HG03354 (cell line): ENCODE data around the gene PHTF2.

Experiments used
- ATAC-seq: cut with Tn5 transposase; IDR thresholded peaks from one replicate; pipeline ENCODE4 v1.9.1; 2021; ENCODE audit warnings: mild to moderate bottlenecking; ENCODE audit not compliant: unreplicated experiment, poor library complexity, severe bottlenecking

The PHTF2 gene

DNA sequence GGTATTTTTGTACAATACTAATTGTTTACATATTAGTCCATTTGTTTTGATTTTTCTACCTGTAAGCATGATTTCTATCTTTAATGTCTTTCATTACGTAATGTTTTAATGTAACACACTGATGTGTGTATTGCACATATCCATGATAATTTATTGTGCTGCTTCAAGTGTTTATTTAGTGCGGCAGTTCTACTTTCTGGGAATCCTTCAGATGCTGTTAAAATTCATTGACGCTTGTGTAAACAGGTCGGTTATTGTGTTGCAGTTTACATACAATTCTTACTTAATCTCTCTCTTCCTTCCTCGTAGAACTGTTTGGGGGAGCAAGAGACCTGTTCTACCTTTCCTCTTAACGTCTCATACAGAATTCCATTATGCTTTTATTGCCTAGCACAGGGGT lies 7.2 kb upstream of the PHTF2 start:
- ATAC-seq: no peak

DNA sequence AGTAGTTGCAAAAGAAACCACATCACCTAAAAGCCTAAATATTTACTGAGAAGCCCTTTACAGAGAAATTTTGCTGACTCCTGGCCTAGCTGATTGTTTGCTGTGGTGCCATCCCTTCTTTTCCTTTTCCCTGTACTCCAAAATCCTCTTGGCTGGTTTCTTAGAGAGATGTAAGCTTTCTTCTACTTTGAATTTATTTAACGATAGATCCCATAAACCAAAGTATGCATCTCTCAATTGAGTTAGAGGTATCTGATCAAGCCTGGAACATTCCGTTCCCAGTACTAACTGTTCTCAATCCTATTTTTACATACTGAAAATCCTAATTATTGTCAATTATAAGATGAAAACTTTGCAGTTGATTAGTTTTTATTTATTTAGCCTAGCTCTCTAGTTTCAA lies 6.6 kb upstream of the PHTF2 start:
- ATAC-seq: no peak

DNA sequence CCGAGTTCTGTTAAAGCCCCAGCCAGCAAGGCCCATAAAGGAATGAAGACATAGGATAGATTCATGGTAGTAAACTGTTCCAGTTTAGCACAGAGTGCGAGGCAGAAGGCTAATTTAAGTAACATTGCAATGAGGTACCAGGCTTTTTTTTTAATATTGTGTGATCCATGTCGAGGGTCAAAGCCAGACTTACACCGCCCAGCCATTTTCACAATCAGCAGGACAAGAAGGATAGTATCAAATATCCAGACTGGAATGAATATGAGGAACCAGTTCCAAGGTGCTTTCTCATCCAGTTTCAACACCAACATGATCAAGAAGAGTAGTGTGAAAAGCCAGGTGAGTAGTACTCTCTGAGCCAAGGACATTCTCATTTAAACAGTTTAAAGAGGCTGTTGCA lies 4.6 kb upstream of the PHTF2 start:
- ATAC-seq: no peak

DNA sequence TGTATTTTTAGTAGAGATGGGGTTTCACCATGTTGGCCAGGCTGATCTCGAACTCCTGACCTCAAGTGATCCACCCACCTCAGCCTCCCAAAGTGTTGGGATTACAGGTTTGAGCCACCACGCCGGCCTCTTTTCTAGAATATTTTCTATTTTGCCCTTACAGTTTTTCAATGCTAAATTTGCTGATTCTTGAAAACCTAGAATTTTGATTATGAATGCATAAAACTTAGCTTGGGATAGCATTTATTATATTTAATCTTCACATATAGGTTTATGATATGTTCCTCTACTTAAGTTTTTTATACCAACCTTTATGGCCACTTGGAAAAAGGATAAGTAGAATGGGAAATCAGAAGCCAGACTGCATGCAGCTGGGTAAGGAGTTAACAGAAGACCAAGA lies 2.5 kb upstream of the PHTF2 start:
- no peak for ATAC-seq

DNA sequence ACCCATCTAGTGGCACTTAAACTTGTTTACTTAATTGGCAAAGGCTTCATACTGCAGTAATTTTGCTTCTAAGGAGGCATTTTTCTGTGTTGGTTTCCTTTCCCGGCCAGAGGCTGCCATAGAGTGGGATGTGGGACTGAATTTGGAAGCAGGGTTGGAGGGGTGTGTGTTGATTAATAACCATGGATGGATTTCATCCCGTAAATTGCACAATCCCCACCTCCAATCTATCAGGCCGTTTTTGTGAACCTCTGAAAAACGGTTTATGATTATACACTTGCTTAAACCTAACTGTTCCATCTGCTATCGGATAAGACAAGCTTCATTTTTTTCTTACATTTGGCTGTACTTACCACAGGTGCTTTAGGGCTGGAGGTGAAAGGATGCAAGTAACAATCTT lies 1.6 kb upstream of the PHTF2 start:
- ATAC-seq: no peak

DNA sequence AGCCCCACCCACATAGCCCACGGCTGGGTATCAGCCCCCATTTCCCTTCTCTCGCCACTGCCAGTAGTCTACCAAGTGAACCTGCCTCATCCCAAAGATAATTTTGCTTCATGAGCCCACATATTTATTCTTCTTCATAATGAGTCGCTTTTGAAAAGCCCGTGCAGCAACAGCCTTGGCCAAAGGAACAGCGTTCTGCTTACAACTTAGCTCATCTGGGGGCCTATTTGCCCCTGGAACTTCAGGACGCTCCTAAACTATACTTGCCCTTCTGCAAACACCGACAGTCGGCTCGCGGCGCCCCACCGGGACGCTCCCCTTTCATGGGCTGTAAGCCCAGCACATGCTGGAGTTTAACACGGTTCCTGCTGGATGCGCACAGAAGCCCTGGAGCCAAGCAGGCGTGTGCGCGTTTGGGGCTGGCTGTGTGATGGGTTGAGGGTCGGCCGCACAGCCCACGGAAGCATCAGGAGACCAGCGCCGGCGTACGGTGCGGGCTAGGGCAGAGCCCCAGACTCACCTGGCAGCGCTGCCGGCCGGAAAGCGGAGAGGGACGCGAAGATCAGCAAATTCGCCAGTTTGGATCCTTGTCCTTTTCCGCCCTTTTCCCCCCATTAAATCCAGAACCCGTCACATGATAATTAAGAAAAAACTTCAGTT lies 709 bp upstream of the PHTF2 start:
- peak; percentile 43 for ATAC-seq

DNA sequence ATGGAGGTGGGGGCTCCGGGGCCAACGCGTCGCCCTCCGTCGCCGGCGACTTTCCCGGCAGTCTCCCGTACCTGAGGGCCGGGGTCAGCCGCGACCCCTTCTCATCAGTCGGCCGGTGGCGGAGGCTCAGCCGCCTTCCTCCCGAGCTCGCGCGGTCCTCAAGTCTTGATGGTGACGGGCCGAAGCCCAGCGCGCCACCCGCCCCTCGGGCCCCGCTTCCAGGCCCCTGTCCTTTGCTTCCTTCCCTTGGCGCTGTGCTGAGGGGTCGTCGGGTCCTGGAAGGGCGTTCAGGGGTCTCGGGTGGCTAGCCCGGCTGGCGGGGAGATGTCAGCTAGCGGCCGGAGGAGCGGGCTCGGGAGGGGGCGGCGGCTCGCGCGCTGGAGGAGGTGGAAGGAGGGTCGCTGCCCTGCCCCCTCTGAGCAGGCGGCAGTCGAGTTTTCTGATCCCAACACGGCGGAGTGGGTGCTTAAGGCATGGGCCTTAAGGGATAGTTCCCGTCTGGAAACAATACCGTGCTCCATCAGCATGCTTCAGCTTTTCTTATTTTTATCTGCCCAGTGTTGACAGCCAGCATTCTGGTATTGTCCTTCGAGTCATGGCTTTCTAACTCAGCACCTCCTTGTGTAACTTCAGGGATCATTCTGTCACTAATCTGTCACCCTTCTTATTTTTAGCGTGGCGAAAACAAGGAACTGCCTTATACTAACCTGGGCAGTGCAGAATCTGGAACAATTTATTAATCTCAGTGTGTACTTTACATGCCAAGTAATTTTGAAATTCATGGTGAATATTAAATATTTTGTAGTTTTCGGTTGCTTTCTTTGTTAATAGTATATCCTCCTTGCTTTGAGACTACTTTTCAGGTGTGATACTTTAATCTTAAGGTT lies 748 bp downstream of the PHTF2 start:
- peak; percentile 11 for ATAC-seq

DNA sequence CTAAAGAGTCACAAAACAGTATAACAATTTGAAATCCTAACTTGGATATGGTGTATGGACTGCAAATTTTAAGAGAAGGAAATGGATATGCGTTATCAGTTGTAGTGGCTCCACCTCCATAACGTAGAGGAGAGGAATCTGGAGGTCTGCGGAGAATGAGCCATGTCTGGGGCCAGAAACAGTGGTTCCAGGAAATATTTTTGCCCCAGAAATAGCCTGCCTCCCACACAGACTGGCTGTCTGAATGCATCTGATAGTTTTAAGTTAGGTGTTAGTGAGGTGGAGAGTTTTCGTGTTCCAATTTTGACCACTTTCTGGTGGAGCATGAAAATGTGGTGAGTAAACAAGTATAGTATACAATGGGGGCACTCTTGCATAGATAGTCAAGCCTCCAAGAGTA lies 1.6 kb downstream of the PHTF2 start:
- no peak for ATAC-seq

DNA sequence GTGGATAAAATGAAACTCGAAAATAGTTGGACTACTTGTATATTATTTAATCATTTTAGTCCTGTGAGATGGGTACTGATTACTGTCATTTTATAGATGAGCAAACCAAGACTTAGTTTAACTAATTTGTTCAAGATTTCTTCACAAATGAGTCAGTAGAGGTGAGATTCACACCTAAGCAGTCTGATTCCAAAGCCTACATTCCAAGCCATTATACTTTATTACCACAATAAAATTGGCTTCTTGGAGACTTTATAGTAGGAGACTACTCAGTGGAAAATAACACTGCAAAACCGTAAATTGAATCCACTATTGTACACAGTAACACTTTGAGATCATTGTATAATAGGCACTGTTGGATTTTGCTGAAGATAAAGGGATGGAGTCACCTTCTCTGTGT lies 2.2 kb downstream of the PHTF2 start:
- ATAC-seq: no peak

DNA sequence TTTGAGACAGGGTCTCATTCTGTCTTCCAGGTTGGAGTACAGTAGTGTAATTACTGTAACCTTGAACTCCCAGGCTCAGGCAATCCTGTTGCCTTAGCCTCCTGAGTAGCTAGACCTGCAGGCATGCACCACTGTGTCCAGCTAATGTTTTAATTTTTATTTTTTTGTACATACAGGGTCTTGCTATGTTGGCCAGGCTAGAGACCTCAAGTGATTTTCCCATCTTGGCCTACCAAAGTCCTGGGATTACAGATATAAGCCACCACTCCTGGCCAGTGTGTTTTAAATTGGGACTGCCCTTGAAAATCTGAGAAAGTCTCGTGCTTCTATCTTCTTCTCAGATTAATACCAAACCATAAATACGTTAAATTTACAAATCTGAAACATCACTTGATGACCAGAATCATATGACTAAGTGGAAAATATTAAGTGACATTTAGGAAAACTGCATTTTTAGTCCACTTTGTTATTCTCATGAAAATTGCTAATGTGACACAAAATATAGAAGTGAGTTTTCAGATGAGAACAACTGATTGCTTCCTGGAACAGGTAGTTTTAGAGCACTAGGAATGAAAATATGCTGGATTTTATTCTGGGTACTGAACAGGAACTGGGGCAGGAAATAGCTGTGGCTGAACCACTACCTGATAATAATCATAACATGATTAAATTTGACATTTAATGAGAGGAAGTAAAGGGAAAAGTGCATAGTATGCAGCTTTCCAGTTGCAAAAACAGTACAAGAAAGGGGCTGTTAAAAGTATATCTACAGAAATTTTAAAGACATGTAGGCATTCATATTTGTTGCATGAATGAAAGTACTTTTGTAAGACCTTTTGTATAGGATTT lies 4.2 kb downstream of the PHTF2 start:
- ATAC-seq: no peak

DNA sequence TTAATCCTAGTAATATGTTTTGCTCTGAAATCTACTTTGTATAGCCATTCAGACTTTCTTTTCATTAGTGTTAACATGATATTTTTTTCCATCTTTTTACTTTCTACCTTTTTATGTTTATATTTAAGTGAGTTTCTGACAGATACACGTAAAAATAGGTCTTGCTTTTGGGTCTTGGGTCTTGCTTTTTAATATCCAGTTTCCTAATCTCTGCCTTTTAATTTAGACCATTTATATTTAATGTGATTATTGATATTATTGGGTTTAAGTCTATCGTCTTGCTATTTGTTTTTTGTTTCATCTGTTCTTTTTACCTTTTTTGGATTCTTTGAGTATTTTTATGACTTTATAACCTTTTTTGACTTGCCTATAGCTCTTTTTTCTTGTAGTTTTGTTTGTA lies 7.9 kb downstream of the PHTF2 start:
- no peak for ATAC-seq

DNA sequence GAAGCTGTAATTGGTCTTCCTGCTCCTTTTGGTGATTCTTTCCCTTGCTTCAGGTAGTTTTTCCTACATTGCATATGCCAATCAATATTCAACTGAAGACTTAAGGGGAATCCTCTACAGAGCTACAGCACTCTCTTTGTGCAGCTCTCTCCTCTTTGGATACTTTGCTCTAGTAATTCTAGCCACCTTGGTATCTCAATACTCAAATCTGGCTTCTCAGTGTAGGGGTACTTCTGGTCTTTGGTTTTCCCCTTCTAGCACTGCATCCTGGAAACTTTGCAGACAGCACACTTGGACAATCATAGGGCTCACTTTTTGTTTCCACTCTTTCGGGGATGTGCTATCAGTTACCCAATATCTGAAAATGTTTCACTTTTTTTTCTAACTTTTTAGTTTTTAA lies 9.9 kb downstream of the PHTF2 start:
- ATAC-seq: no peak

DNA sequence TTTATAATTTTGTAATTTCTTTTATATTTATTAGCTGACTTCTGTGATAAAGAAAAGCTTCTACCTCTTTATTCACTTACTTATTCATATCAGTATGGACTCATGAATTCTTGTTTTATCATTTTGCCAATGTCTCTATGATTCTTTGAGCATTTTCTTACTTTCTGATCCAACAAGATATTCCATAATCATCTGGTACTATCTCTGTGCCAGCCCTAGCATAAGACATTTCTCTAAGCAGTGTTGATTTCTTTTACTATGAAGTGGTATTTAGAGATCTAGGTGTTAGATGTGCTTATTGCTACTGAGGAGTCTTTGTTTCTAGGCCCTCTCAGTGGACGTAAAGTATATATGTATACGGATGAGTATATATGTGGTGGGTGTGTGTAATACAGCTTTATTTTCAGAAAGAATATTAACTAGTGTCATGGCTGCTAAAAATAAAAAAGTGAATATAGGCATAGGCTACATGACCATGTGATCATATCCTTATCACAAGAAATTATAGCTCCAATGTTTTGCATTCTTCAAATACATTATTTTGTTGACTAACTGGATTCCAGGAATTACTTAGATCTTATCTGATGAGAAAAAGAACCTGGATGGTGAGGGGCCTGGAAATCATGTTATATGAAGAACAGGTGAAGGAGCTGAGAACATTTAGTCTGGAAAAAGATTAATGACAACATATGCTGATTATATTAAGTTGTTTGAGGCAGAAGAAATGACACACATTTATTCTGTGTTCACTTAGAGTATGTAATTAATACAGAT lies 13.1 kb downstream of the PHTF2 start:
- no peak for ATAC-seq

DNA sequence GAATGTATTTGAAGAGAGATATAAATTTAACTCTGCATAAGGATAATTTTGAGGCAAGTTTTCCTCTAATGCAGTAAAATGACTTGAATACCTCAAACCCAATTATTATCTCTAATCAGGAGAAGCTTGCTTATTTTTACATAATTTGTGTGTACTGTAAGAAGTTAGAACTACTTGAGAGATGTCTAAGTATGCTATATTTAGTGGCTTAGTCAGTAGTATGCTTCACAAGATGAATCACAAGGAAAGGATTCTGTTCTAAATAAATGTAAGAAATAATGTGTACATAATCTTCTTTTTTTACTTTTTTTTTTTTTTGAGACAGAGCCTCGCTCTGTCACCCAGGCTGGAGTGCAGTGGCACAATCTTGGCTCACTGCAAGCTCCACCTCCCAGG lies 13.7 kb downstream of the PHTF2 start:
- no peak for ATAC-seq

DNA sequence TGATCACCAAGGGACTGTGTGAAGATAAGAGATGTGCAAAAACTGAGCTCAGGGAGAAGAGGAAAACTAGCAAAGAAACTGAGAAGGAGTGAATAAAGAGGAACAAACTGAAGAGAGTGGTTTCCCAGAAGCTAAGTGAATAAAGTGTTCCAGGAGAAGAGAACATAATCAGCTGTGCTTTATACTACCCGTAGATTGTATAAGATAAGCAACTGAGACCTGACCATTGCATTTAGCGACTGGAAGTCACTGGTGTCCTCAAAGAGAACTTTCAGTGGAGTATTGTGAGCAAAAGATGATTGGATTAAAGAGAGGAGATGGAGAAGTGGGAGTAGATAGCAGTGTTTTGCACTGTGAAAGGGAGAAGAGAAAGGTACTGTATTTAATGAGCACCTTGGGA lies 14.6 kb downstream of the PHTF2 start:
- no peak for ATAC-seq

DNA sequence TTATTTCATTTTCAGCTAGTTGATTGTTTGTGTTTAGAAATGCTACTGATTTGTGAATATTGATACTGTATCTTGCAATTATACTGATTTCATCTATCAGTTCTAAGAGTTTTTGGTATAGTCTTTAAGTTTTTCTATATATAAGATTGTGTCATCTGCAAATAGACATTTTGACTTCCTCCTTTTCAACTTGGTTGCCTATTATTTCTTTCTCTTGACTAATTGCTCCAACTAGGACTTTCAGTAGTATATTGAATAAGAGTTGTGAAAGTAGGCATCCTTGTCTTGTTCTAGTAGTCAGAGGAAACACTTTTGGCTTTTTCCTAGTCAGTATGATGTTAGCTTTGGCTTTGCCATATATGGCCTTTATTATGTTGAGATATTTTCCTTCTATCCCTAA lies 20.4 kb downstream of the PHTF2 start:
- no peak for ATAC-seq

DNA sequence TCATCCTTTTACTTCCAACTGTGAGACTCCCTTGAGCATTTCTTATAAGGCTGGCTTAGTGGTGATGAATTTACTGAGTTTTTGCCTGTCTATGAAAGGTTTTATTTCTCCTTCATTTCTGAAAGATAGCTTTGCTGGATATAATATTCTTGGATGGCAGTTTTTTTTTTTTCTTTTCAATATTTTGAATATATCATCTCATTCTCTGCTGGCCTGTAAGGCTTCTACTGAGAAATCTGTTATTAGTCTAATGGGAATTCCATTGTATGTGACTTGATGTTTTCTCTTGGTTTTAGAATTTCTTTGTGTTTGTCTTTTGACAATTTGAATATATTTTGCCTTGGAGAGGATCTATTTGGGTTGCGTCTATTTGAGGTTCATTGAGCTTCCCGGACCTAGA lies 22.4 kb downstream of the PHTF2 start:
- no peak for ATAC-seq

DNA sequence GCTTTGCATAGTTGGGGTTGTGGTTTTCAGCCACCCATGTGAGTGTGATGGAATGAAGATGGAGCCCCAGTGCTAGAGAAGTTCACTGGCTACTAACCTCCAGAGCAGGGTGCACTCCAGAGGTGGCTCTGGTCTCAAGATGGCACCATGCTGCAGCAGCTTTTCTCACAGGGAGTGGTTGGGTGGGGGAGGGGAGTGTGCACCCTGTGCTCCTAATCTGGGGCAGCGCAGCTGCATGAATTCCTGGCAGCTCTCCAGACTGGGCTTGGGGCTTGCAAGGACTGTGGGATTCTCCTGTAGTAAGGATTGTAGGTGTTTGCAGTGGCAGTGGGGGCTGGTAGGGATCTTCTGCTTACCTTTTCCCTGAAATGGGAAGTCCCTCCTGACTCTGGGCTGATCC lies 23.7 kb downstream of the PHTF2 start:
- ATAC-seq: no peak

DNA sequence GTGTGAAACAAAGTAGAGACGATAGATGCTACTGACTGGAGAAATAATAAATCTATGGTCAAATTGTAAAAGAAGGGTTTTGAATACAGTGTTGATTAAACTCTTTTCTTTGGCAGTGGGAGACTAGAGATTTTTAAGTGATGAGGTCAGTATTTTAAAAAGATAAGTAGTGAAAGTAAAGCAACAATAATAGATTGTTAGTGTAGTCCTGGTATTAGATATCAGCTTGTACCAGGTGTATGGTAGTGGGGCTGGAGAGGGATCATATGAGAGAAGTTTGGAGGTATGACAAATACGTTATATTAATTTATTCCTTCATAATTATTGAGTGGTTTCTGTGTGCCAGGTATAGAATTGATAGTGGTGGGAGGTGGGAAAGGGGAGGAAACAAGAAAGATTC lies 25.2 kb downstream of the PHTF2 start:
- ATAC-seq: peak; percentile 59

DNA sequence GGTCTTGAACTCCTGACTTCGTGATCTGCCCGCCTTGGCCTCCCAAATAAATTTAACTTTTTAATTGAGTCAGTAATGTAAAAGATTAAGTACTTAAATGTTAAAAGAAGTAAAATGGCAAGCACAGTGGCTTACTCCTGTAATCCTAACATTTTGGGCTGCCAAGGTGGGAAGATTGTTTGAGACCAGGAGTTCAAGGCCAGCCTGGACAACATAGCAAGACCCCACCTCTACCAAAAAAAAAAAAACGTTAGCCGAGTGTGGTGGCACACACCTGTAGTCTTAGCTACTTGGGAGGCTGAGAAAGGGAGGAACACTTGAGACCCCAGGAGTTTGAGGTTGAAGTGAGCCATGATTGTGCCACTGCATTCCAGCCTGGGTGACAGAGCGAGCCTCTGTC lies 26.1 kb downstream of the PHTF2 start:
- ATAC-seq: no peak
